GM12878 (cell line): ENCODE data around the gene DIAPH2. TPM values are rescaled to one million over a fixed set of nuclear protein-coding genes. Genes with fewer than 3 reads are reported as not detected.

Source experiments
- ATAC-seq: fragments of 200-7000 bp; cut with Tn5 transposase; 3 replicates; pipeline ENCODE4 v1.9.1; 2020; ENCODE audit warnings: mild to moderate bottlenecking, moderate library complexity
- BruUV-seq: library from RNA; stranded (reverse); fragments of 400-500 nt; replicated peaks from 2 replicates; lab custom pipeline; 2021; lab: Mats Ljungman, UMichigan
- CTCF ChIA-PET: fragments of 300-600 bp; sonication (Branson Sonifier 250); formaldehyde crosslinking; extraction: SDS; loops from one replicate; lab custom pipeline; 2021; ENCODE audit warnings: inconsistent platforms; lab: Yijun Ruan, JAX
- POLR2A ChIA-PET: fragments of 350-600 bp; formaldehyde crosslinking; extraction: SDS; loops from one replicate; lab custom pipeline; 2021; ENCODE audit warnings: inconsistent platforms; lab: Charles Lee
- RAD21 ChIA-PET: fragments of 300-600 bp; sonication (Branson Sonifier 250); formaldehyde crosslinking; loops from one replicate; lab custom pipeline; 2023; ENCODE audit warnings: antibody characterized with exemption; ENCODE audit not compliant: unreplicated experiment; lab: Charles Lee
- SMC1A ChIA-PET: fragments of 300-600 bp; sonication (Branson Sonifier 250); formaldehyde crosslinking; loops from one replicate; lab custom pipeline; 2023; ENCODE audit not compliant: unreplicated experiment, uncharacterized antibody; lab: Charles Lee
- DNase-seq: peaks from one replicate; pipeline ENCODE4 v3.0.0-alpha.2; 2011; ENCODE audit warnings: low read depth, low spot score
- FAIRE-seq: peaks from 3 replicates; lab custom pipeline; 2011; peaks lifted over from hg19 to GRCh38; lab: Jason Lieb, UNC
- H2AFZ ChIP-seq: 2 replicates; pipeline ENCODE4 v1.6.0; 2011; ENCODE audit warnings: low read depth, low read length, control low read depth; ENCODE audit not compliant: control insufficient read depth
- H3K27ac ChIP-seq: 2 replicates; pipeline ENCODE4 v1.5.1; 2011; ENCODE audit warnings: control low read depth; ENCODE audit not compliant: control insufficient read depth, insufficient read depth
- H3K27me3 ChIP-seq, 2 experiments: replicated peaks in 1 of 2; 2 replicates each; pipeline versions ENCODE4 v1.6.0 to v1.6.1; 2011; ENCODE audit warnings: low read length in 1 of 2; ENCODE audit not compliant: control insufficient read depth in 2 of 2, insufficient read depth in 2 of 2
- H3K36me3 ChIP-seq, 2 experiments: 2 replicates each; pipeline ENCODE4 v1.5.1; 2011; ENCODE audit warnings: low read length in 1 of 2; ENCODE audit not compliant: control insufficient read depth in 2 of 2, insufficient read depth in 2 of 2
- H3K4me1 ChIP-seq: 2 replicates; pipeline ENCODE4 v1.6.1; 2011; ENCODE audit warnings: mild to moderate bottlenecking, low read length, moderate library complexity, mixed read lengths; ENCODE audit not compliant: control insufficient read depth, insufficient read depth
- H3K4me2 ChIP-seq: 2 replicates; pipeline ENCODE4 v1.6.0; 2011; ENCODE audit warnings: control low read depth; ENCODE audit not compliant: control insufficient read depth, insufficient read depth
- H3K4me3 ChIP-seq: fragments of 200-600 bp; sonication (generic); 2 replicates; pipeline ENCODE4 v1.5.1; 2016
- H3K79me2 ChIP-seq: 2 replicates; pipeline ENCODE4 v1.6.0; 2011; ENCODE audit warnings: low read length; ENCODE audit not compliant: control insufficient read depth, insufficient read depth
- H3K9ac ChIP-seq: 2 replicates; pipeline ENCODE4 v1.8.0; 2011; ENCODE audit warnings: low read length, control low read depth, mixed read lengths; ENCODE audit not compliant: control insufficient read depth, insufficient read depth
- H3K9me3 ChIP-seq: replicated peaks from 3 replicates; pipeline ENCODE4 v1.5.1; 2011; ENCODE audit warnings: mild to moderate bottlenecking, low read length; ENCODE audit not compliant: control insufficient read depth, insufficient read depth
- H4K20me1 ChIP-seq: 2 replicates; pipeline ENCODE4 v1.6.0; 2011; ENCODE audit not compliant: control insufficient read depth, insufficient read depth
- ESRRA ChIP-seq: IDR thresholded peaks from 2 replicates; pipeline ENCODE4 v1.6.1; 2012; ENCODE audit warnings: mild to moderate bottlenecking, low read length, improper control_type of control experiment
- IKZF2 ChIP-seq, 2 experiments: fragments of 450-650 bp; IDR thresholded peaks; 2 replicates each; pipeline ENCODE4 v1.6.1; 2017; ENCODE audit warnings: mild to moderate bottlenecking in 2 of 2, moderate library complexity in 2 of 2
- MAX ChIP-seq: IDR thresholded peaks from 2 replicates; pipeline ENCODE4 v1.6.1; 2012; ENCODE audit warnings: low read depth, low read length, improper control_type of control experiment
- MYB ChIP-seq: fragments of 150-350 bp; IDR thresholded peaks from 2 replicates; pipeline ENCODE4 v1.6.1; 2014; ENCODE audit warnings: mild to moderate bottlenecking, low read depth, low read length, borderline replicate concordance
- NFXL1 ChIP-seq: fragments of 450-650 bp; IDR thresholded peaks from 2 replicates; pipeline ENCODE4 v1.6.1; 2017; ENCODE audit warnings: antibody characterized with exemption, mild to moderate bottlenecking, borderline replicate concordance
- NKRF ChIP-seq: fragments of 450-650 bp; conservative IDR thresholded peaks from 2 replicates; pipeline ENCODE4 v1.6.1; 2017; ENCODE audit warnings: mild to moderate bottlenecking, moderate library complexity
- PAX5 ChIP-seq: IDR thresholded peaks from 2 replicates; pipeline ENCODE4 v1.6.1; 2011; ENCODE audit warnings: low read depth, low read length, borderline replicate concordance
- SMAD5 ChIP-seq: IDR thresholded peaks from 2 replicates; pipeline ENCODE4 v1.6.1; 2016; ENCODE audit warnings: antibody characterized with exemption, low read depth
- SREBF1 ChIP-seq: IDR thresholded peaks from 2 replicates; pipeline ENCODE4 v1.6.1; 2012; ENCODE audit warnings: mild to moderate bottlenecking, low read length
- STAT1 ChIP-seq: fragments of 450-650 bp; conservative IDR thresholded peaks from 2 replicates; pipeline ENCODE4 v1.6.1; 2014; ENCODE audit warnings: antibody characterized with exemption, mild to moderate bottlenecking
- WGBS: methylation state at CpG from one replicate; pipeline ENCODE4 v1.1.6; 2016; ENCODE audit warnings: low lambda C conversion rate; ENCODE audit not compliant: insufficient replicate concordance, insufficient coverage; ENCODE audit errors: missing lambda C conversion rate; 5-methylcytosine and 5-hydroxymethylcytosine counted together
- in situ Hi-C: fragments of 300-500 bp; cut with MboI; formaldehyde crosslinking; loops from 9 replicates; pipeline ENCODE4 v1.14.3; 2018; ENCODE audit warnings: mixed read lengths
- intact Hi-C: fragments of 100-400 bp; cut with micrococcal nuclease; formaldehyde crosslinking; loops from one replicate; pipeline ENCODE4 v1.14.2; 2022; ENCODE audit not compliant: unreplicated experiment
- polyA plus RNA-seq, 11 experiments: library from polyadenylated mRNA; depleted of rRNA in 4 of 11; unstranded in 6 of 11; stranded (reverse) in 5 of 11; fragments of >200 nt; fragmentation: Nextera tagmentation in 4 of 11; fragmentation: Illumina TruSeq in 1 of 11; extraction: Ambion mirVana in 4 of 11; extraction: Trizol in 1 of 11; gene quantifications; 1 replicate in 1 of 11; 2 replicates in 10 of 11; pipeline versions ENCODE4 v1.2.1 to v1.2.3, GENCODE V29; 2011 to 2016; ENCODE audit warnings: inconsistent platforms in 2 of 11, missing spikeins in 2 of 11, low read depth in 1 of 11
- total RNA-seq, 4 experiments: library from RNA; depleted of rRNA in 3 of 4; stranded (reverse); fragments of >200 nt in 3 of 4; fragmentation: Illumina TruSeq in 1 of 4; extraction: Trizol in 1 of 4; gene quantifications; 2 replicates each; pipeline versions ENCODE4 v1.2.1 to v1.2.3, GENCODE V29; 2013 to 2021

The DIAPH2 gene
- total and polyA plus RNA-seq, 10 of the 15 experiments (the other 5 are each of a cell fraction or from before 2014, with no cell fraction given) = 2.2 to 16.6 (median 8.8) TPM

- RAD21 ChIA-PET = no interaction called here
- no peaks in the 10 kb centered on the region for H3K79me2 ChIP-seq
- in situ Hi-C loops = no loop called here
- no peak for FAIRE-seq
- intact Hi-C loops = no loop called here
- H3K27ac ChIP-seq = no peak overlapping the region
- no peaks in the 10 kb centered on the region for H3K36me3 ChIP-seq
- POLR2A ChIA-PET = no interaction called here
- TF ChIP-seq SREBF1 (no peak), ESRRA (no peak), MYB (no peak), IKZF2 (IDR thresholded peaks at IDR 0.05) (no peak), SMAD5 (no peak), NFXL1 (no peak), PAX5 (no peak), STAT1 (no peak), MAX (no peak), NKRF (no peak)
- TF ChIP-seq, all 136 proteins: peak for 0
- BruUV-seq = no TSS peak
- DNase-seq (no peak), ATAC-seq (no peak)
- Histone ChIP-seq H3K9ac (no peak overlapping the region), H3K27me3 (no peaks in the 10 kb centered on the region; a peak in 1 of 4 replicates), H3K4me2 (no peak overlapping the region), H2AFZ (no peak overlapping the region), H4K20me1 (no peaks in the 10 kb centered on the region), H3K4me3 (no peak overlapping the region), H3K9me3 (no peaks in the 10 kb centered on the region), H3K4me1 (no peaks in the 10 kb centered on the region)
- 52% methylated on average over 4 of the region's 4 CpGs for WGBS
- SMC1A ChIA-PET = no interaction called here
- CTCF ChIA-PET = interaction anchor here (1.2 kb wide), 1 partner anchor 12 kb away, joined by 3 read pairs; no protein-coding TSS in a partner anchor
Measured at GRCh38 chrX:97057349-97057909, 372.8 kb downstream of the DIAPH2 start.
